HepG2 (cell line): ENCODE data around the gene TRIO. TPM values are rescaled to one million over a fixed set of nuclear protein-coding genes. Genes with fewer than 3 reads are reported as not detected.

Source experiments
- BCL6 ChIP-seq: IDR thresholded peaks from 2 replicates; pipeline ENCODE4 v1.6.1; 2016; ENCODE audit warnings: missing genetic modification reagents, missing compliant biosample characterization
- NONO ChIP-seq, 2 experiments: fragments of 450-650 bp in 1 of 2; sonication (generic) in 1 of 2; formaldehyde crosslinking in 1 of 2; IDR thresholded peaks in 1 of 2; conservative IDR thresholded peaks in 1 of 2; 2 replicates each; pipeline versions ENCODE4 v1.6.1 to v1.8.0; 2017 to 2022; ENCODE audit warnings: mild to moderate bottlenecking in 1 of 2, missing genetic modification reagents in 1 of 2, moderate library complexity in 1 of 2
- PPARG ChIP-seq: conservative IDR thresholded peaks from 2 replicates; pipeline ENCODE4 v1.6.1; 2016; ENCODE audit warnings: missing biosample characterization, missing genetic modification reagents
- ZNF331 ChIP-seq: sonication (generic); formaldehyde crosslinking; IDR thresholded peaks from 2 replicates; pipeline ENCODE4 v1.4.0; 2020; ENCODE audit warnings: missing genetic modification reagents
- ZNF430 ChIP-seq: sonication (generic); formaldehyde crosslinking; IDR thresholded peaks from 2 replicates; pipeline ENCODE4 v1.9.0; 2021; ENCODE audit warnings: mild to moderate bottlenecking, missing genetic modification reagents
- ZSCAN20 ChIP-seq: sonication (generic); formaldehyde crosslinking; IDR thresholded peaks from 2 replicates; pipeline ENCODE4 v1.4.0; 2020; ENCODE audit warnings: missing genetic modification reagents, mild to moderate bottlenecking, borderline replicate concordance
- polyA plus RNA-seq, 8 experiments: library from polyadenylated mRNA; depleted of rRNA in 3 of 8; stranded (reverse) in 7 of 8; unstranded in 1 of 8; fragments of >200 nt; fragmentation: Illumina TruSeq in 4 of 8; extraction: Trizol in 4 of 8; gene quantifications; 2 replicates each; pipeline versions ENCODE4 v1.2.1 to v1.2.3, GENCODE V29; 2011 to 2016; ENCODE audit warnings: low read depth in 4 of 8, missing spikeins in 1 of 8, mixed read lengths in 1 of 8; ENCODE audit not compliant: insufficient read depth in 1 of 8
- total RNA-seq, 5 experiments: library from RNA; depleted of rRNA; stranded (reverse); fragments of >200 nt; fragmentation: Illumina TruSeq; extraction: Trizol; gene quantifications; 2 replicates each; pipeline ENCODE4 v1.2.3, GENCODE V29; 2016; ENCODE audit warnings: low read depth in 1 of 5
- TF ChIP-seq, protein P1 (sequence below): sonication (generic); formaldehyde crosslinking; IDR thresholded peaks from one replicate; pipeline ENCODE4 v1.5.1; 2020; ENCODE audit warnings: mild to moderate bottlenecking, missing genetic modification reagents; ENCODE audit errors: not compliant biosample characterization
- TF ChIP-seq, protein P2 (sequence below): sonication (generic); formaldehyde crosslinking; IDR thresholded peaks from 2 replicates; pipeline ENCODE4 v1.5.0; 2020; ENCODE audit warnings: mild to moderate bottlenecking, missing genetic modification reagents
- TF ChIP-seq, protein P3 (sequence below): IDR thresholded peaks from 2 replicates; pipeline ENCODE4 v1.6.1; 2012; ENCODE audit warnings: inconsistent platforms
- TF ChIP-seq, protein P4 (sequence below): sonication (generic); formaldehyde crosslinking; IDR thresholded peaks from 2 replicates; pipeline ENCODE4 v1.8.1; 2023; ENCODE audit warnings: mild to moderate bottlenecking, missing genetic modification reagents
- TF ChIP-seq, protein P5 (sequence below): sonication (generic); formaldehyde crosslinking; IDR thresholded peaks from 2 replicates; pipeline ENCODE4 v1.9.0; 2021; ENCODE audit warnings: missing genetic modification reagents, borderline replicate concordance

Gene TRIO
- total and polyA plus RNA-seq, 2 of the 13 experiments (the other 11 are each of a cell fraction or from before 2014, with no cell fraction given) = 45.2 to 45.9 TPM

DNA sequence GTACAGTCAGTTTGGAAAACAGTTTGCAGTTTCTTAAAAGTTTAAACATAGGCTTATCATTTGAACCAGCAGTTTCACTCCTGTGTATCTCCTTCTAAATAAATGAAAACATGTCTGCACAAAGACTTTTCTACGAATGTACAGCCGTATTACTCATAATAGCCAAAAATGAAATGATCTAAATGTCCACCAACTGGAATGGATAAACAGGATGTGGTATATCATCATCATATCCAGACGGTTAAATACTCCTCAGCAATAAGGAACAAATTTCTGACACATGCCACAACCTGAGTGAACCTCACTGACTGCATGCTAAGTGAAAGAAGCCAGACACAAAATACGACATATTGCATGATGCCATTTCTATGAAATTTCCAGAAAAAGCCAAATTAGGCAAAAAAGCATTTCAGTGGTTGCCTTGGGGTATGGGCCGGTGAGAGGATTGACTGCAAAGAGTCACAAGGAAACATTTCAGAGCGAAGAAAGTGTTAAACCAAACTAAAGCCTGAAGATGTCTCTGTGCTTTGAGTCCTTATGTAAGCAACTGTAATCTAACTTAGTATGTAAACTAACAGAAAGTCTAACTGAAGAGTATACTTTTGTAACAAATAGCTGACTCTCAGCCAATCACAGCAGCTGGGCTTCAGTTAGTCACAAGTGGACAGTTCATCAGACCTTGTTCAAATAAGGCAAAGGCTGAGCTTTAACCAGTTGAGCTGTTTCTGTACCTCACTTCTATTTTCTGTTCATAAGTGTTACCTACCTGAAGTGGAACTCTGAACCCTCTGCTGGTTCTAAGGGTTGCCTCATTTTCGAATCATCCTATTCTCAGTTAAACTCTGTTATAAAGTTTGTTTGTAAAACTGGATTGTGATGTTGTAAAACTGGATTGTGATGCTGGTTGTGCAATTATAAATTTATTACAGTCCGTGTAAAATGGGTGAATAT, 65.2 kb downstream of the TRIO start (continued):
- TF ChIP-seq, protein P1, sequence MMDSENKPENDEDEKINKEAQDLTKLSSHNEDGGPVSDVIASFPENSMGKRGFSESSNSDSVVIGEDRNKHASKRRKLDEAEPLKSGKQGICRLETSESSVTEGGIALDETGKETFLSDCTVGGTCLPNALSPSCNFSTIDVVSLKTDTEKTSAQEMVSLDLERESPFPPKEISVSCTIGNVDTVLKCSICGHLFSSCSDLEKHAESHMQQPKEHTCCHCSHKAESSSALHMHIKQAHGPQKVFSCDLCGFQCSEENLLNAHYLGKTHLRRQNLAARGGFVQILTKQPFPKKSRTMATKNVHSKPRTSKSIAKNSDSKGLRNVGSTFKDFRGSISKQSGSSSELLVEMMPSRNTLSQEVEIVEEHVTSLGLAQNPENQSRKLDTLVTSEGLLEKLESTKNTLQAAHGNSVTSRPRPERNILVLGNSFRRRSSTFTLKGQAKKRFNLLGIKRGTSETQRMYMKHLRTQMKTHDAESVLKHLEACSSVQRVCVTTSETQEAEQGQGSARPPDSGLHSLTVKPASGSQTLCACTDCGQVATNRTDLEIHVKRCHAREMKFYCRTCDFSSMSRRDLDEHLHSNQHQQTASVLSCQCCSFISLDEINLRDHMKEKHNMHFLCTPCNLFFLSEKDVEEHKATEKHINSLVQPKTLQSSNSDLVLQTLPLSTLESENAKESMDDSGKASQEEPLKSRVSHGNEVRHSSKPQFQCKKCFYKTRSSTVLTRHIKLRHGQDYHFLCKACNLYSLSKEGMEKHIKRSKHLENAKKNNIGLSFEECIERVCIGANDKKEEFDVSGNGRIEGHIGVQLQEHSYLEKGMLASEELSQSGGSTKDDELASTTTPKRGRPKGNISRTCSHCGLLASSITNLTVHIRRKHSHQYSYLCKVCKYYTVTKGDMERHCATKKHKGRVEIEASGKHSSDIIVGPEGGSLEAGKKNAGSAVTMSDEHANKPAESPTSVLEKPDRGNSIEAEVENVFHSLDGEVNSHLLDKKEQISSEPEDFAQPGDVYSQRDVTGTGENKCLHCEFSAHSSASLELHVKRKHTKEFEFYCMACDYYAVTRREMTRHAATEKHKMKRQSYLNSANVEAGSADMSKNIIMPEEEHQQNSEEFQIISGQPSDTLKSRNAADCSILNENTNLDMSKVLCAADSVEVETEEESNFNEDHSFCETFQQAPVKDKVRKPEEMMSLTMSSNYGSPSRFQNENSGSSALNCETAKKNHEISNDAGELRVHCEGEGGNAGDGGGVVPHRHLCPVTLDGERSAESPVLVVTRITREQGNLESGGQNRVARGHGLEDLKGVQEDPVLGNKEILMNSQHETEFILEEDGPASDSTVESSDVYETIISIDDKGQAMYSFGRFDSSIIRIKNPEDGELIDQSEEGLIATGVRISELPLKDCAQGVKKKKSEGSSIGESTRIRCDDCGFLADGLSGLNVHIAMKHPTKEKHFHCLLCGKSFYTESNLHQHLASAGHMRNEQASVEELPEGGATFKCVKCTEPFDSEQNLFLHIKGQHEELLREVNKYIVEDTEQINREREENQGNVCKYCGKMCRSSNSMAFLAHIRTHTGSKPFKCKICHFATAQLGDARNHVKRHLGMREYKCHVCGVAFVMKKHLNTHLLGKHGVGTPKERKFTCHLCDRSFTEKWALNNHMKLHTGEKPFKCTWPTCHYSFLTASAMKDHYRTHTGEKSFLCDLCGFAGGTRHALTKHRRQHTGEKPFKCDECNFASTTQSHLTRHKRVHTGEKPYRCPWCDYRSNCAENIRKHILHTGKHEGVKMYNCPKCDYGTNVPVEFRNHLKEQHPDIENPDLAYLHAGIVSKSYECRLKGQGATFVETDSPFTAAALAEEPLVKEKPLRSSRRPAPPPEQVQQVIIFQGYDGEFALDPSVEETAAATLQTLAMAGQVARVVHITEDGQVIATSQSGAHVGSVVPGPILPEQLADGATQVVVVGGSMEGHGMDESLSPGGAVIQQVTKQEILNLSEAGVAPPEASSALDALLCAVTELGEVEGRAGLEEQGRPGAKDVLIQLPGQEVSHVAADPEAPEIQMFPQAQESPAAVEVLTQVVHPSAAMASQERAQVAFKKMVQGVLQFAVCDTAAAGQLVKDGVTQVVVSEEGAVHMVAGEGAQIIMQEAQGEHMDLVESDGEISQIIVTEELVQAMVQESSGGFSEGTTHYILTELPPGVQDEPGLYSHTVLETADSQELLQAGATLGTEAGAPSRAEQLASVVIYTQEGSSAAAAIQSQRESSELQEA = no peak
- no peak for TF ChIP-seq ZNF430 (CRISPR knock-in tag)
- peak; percentile 44; the same call in 1 of the 2 replicates for TF ChIP-seq PPARG
- TF ChIP-seq NONO (IDR thresholded peaks at IDR 0.05) = no peak
- TF ChIP-seq NONO (CRISPR knock-in tag; conservative IDR thresholded peaks at IDR 0.05) = no peak
- no peak for TF ChIP-seq ZSCAN20 (CRISPR knock-in tag)
- TF ChIP-seq ZNF331 (CRISPR knock-in tag) = peak; percentile 71
- TF ChIP-seq BCL6 = peak; percentile 74
- TF ChIP-seq, protein P2, sequence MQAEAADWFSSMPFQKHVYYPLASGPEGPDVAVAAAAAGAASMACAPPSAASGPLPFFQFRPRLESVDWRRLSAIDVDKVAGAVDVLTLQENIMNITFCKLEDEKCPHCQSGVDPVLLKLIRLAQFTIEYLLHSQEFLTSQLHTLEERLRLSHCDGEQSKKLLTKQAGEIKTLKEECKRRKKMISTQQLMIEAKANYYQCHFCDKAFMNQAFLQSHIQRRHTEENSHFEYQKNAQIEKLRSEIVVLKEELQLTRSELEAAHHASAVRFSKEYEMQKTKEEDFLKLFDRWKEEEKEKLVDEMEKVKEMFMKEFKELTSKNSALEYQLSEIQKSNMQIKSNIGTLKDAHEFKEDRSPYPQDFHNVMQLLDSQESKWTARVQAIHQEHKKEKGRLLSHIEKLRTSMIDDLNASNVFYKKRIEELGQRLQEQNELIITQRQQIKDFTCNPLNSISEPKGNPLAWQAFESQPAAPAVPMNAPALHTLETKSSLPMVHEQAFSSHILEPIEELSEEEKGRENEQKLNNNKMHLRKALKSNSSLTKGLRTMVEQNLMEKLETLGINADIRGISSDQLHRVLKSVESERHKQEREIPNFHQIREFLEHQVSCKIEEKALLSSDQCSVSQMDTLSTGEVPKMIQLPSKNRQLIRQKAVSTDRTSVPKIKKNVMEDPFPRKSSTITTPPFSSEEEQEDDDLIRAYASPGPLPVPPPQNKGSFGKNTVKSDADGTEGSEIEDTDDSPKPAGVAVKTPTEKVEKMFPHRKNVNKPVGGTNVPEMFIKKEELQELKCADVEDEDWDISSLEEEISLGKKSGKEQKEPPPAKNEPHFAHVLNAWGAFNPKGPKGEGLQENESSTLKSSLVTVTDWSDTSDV (CRISPR knock-in tag) = no peak
- TF ChIP-seq, protein P3, sequence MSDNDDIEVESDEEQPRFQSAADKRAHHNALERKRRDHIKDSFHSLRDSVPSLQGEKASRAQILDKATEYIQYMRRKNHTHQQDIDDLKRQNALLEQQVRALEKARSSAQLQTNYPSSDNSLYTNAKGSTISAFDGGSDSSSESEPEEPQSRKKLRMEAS = no peak
- TF ChIP-seq, protein P4, sequence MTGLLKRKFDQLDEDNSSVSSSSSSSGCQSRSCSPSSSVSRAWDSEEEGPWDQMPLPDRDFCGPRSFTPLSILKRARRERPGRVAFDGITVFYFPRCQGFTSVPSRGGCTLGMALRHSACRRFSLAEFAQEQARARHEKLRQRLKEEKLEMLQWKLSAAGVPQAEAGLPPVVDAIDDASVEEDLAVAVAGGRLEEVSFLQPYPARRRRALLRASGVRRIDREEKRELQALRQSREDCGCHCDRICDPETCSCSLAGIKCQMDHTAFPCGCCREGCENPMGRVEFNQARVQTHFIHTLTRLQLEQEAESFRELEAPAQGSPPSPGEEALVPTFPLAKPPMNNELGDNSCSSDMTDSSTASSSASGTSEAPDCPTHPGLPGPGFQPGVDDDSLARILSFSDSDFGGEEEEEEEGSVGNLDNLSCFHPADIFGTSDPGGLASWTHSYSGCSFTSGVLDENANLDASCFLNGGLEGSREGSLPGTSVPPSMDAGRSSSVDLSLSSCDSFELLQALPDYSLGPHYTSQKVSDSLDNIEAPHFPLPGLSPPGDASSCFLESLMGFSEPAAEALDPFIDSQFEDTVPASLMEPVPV (CRISPR knock-in tag) = no peak
- TF ChIP-seq, protein P5, sequence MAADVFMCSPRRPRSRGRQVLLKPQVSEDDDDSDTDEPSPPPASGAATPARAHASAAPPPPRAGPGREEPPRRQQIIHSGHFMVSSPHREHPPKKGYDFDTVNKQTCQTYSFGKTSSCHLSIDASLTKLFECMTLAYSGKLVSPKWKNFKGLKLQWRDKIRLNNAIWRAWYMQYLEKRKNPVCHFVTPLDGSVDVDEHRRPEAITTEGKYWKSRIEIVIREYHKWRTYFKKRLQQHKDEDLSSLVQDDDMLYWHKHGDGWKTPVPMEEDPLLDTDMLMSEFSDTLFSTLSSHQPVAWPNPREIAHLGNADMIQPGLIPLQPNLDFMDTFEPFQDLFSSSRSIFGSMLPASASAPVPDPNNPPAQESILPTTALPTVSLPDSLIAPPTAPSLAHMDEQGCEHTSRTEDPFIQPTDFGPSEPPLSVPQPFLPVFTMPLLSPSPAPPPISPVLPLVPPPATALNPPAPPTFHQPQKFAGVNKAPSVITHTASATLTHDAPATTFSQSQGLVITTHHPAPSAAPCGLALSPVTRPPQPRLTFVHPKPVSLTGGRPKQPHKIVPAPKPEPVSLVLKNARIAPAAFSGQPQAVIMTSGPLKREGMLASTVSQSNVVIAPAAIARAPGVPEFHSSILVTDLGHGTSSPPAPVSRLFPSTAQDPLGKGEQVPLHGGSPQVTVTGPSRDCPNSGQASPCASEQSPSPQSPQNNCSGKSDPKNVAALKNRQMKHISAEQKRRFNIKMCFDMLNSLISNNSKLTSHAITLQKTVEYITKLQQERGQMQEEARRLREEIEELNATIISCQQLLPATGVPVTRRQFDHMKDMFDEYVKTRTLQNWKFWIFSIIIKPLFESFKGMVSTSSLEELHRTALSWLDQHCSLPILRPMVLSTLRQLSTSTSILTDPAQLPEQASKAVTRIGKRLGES (CRISPR knock-in tag) = no peak
